Vagina (tissue), 2 donors: Measurements from ENCODE around the gene SLC16A10.

Experiments used
- POLR2A ChIP-seq, 2 donors: fragments of 450-650 bp; IDR thresholded peaks; one replicate each; pipeline ENCODE4 v1.6.1; 2017; ENCODE audit warnings: antibody characterized with exemption in 2 of 2, mild to moderate bottlenecking in 2 of 2, moderate library complexity in 2 of 2
- POLR2AphosphoS5 ChIP-seq, 2 donors: sonication (generic); formaldehyde crosslinking; IDR thresholded peaks; one replicate each; pipeline ENCODE4 v1.9.0; 2017; ENCODE audit warnings: antibody characterized with exemption in 2 of 2, mild to moderate bottlenecking in 2 of 2, low read depth in 1 of 2; ENCODE audit not compliant: insufficient read depth in 1 of 2
- TF ChIP-seq, protein P1 (sequence below), 3 experiments: fragments of 450-650 bp in 2 of 3; fragments of 200-600 bp in 1 of 3; sonication (generic) in 1 of 3; IDR thresholded peaks; one replicate each; pipeline ENCODE4 v1.5.1; 2017 to 2019; ENCODE audit warnings: antibody characterized with exemption in 3 of 3, mild to moderate bottlenecking in 2 of 3, moderate library complexity in 2 of 3

GRCh38 chr6:111258010-111258409, 170.7 kb downstream of the SLC16A10 start:
- TF ChIP-seq, protein P1, sequence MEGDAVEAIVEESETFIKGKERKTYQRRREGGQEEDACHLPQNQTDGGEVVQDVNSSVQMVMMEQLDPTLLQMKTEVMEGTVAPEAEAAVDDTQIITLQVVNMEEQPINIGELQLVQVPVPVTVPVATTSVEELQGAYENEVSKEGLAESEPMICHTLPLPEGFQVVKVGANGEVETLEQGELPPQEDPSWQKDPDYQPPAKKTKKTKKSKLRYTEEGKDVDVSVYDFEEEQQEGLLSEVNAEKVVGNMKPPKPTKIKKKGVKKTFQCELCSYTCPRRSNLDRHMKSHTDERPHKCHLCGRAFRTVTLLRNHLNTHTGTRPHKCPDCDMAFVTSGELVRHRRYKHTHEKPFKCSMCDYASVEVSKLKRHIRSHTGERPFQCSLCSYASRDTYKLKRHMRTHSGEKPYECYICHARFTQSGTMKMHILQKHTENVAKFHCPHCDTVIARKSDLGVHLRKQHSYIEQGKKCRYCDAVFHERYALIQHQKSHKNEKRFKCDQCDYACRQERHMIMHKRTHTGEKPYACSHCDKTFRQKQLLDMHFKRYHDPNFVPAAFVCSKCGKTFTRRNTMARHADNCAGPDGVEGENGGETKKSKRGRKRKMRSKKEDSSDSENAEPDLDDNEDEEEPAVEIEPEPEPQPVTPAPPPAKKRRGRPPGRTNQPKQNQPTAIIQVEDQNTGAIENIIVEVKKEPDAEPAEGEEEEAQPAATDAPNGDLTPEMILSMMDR (IDR thresholded peaks at IDR 0.05): no peak
- TF ChIP-seq POLR2A (IDR thresholded peaks at IDR 0.05) (no peak), POLR2AphosphoS5 (IDR thresholded peaks at IDR 0.05; ENCODE audit: insufficient read depth in 1 of 2, low read depth in 1 of 2) (no peak)
